Astrocyte of the cerebellum (primary cell): ENCODE measurements around the gene SYN1.

Experiments
- DNase-seq: peaks from one replicate; pipeline ENCODE4 v3.0.0-alpha.2; 2011; ENCODE audit warnings: low read depth
- H3K4me3 ChIP-seq: 2 replicates; pipeline ENCODE4 v1.5.1; 2011; ENCODE audit warnings: mild to moderate bottlenecking, low read depth, low read length, moderate library complexity
- CTCF ChIP-seq: IDR thresholded peaks from 2 replicates; pipeline ENCODE4 v1.5.1; 2012; ENCODE audit warnings: low read length, low read depth, moderate library complexity, mild to moderate bottlenecking; ENCODE audit errors: missing control alignments
- in situ Hi-C: cut with HindIII; loops from 2 replicates; pipeline ENCODE4 v1.10.0; 2017; ENCODE audit warnings: low sequenced_read_pairs

Gene SYN1

GRCh38 chrX:47634871-47635575, 15.4 kb upstream of the SYN1 start:
- no peak overlapping the region for H3K4me3 ChIP-seq
- TF ChIP-seq CTCF = no peak
- in situ Hi-C loops = no loop called here
- no peak for DNase-seq

- no peak for DNase-seq
- no peak for TF ChIP-seq CTCF
- in situ Hi-C loops = no loop called here
- H3K4me3 ChIP-seq = no peak overlapping the region
These were observed 14.3 kb upstream of the SYN1 start for GRCh38 chrX:47633689-47634590.

- no peak overlapping the region for H3K4me3 ChIP-seq
- in situ Hi-C loops = no loop called here
- DNase-seq = no peak
- no peak for TF ChIP-seq CTCF
These were observed 13.0 kb upstream of the SYN1 start for GRCh38 chrX:47632666-47633065.

- H3K4me3 ChIP-seq = no peak overlapping the region
- no peak for TF ChIP-seq CTCF
- DNase-seq = no peak
- in situ Hi-C loops = no loop called here
These were observed 12.0 kb upstream of the SYN1 start for GRCh38 chrX:47631676-47632075.

- H3K4me3 ChIP-seq = no peak within 1 kb of the TSS
- in situ Hi-C loops = no loop called here
- no peak for TF ChIP-seq CTCF
- no peak for DNase-seq
These were observed 10.0 kb upstream of the SYN1 start, which contains the start of gene CFP for GRCh38 chrX:47629419-47630200. Gene CFP, minus strand, starts transcription at chrX:47629930. Its CDS starts 86 bp downstream, at chrX:47629844.

- DNase-seq = no peak
- no peak overlapping the region for H3K4me3 ChIP-seq
- in situ Hi-C loops = no loop called here
- no peak for TF ChIP-seq CTCF
These were observed 9.3 kb upstream of the SYN1 start for GRCh38 chrX:47628982-47629381.
